ENCODE measurements around the gene EML5. TPM values are rescaled to one million over a fixed set of nuclear protein-coding genes. Genes with fewer than 3 reads are reported as not detected.
"Not testable (repeated sequence)": the region's sequence is repeated elsewhere in the genome, so short reads cannot be mapped to it uniquely, and the experiment has no call there.

EML5 gene
- total and polyA plus RNA-seq, 2 of the 13 experiments (the other 11 are each of a cell fraction or from before 2014, with no cell fraction given) = 0.11 TPM; not detected in 1

DNA sequence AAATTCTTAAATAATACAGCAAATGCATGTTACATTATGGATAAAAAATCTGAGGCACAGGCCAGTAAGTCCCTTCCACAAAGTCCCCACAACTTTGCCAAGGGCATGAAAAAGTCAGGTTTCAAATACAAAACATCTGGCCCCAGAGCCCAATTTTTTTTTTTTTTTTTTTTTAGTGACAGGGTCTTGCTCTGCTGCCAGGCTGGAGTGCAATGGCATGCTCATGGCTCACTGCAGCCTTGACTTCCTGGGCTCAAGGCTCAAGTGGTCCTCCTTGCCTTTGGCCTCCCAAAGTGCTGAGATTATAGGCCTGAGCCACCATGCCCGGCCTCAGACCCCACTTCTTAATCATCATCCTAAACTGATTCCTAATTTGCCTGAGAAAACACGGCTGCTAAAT is 28.6 kb upstream of the EML5 start:
- ChIA-PET CTCF (ENCODE audit: low intra/inter-chr PET ratio, low total read pairs) (no interaction called here), POLR2A (no interaction called here)
- BruUV-seq (replicated peaks) = no TSS peak
- H3K27ac ChIP-seq (ENCODE audit: extremely low read length, insufficient read depth, low read length) = no peak overlapping the region
- ATAC-seq (no peak), DNase-seq (ENCODE audit: low spot score) (no peak), FAIRE-seq (no peak)
- no peak overlapping the region for H2AFZ ChIP-seq (ENCODE audit: low read length)
- 6% methylated on average over 2 of the region's 2 CpGs for WGBS (ENCODE audit: low lambda C conversion rate)
- H3K27me3 ChIP-seq (ENCODE audit: control insufficient read depth in 1 of 2, insufficient read depth in 2 of 2, low read length in 2 of 2) = peaks cover 0 to 6% of the 10 kb centered on the region in 2 experiments; a peak in 2 of 5 replicates
- in situ Hi-C loops (cut with HindIII; ENCODE audit: extremely low pct_ligation_motif_present, low pct_unique_long_range_greater_than_20kb) = no loop called here
- no peaks in the 10 kb centered on the region for H3K9me3 ChIP-seq (ENCODE audit: low read length)
- H4K20me1 ChIP-seq (ENCODE audit: insufficient read depth, low read length) = no peaks in the 10 kb centered on the region
- H3K4me3 ChIP-seq (replicated peaks in 1 of 3; ENCODE audit: insufficient read depth in 1 of 3, low read depth in 2 of 3, low read length in 3 of 3) = no peak overlapping the region
- no peak for TF ChIP-seq FOXC1 (CRISPR knock-in tag; IDR thresholded peaks at IDR 0.05; ENCODE audit: borderline replicate concordance)
- no peaks in the 10 kb centered on the region for H3K36me3 ChIP-seq (replicated peaks in 1 of 2; ENCODE audit: control insufficient read depth in 1 of 2, insufficient read depth in 2 of 2, low read length in 2 of 2)
- peaks cover 14% of the 10 kb centered on the region for H3K4me1 ChIP-seq (ENCODE audit: insufficient read depth, low read length)
- 0 out of 2 replicates have a peak overlapping the region, but pooled peaks have one; percentile 8 for H3K4me2 ChIP-seq (ENCODE audit: low read depth, low read length)
- H3K79me2 ChIP-seq (ENCODE audit: insufficient read depth, low read length) = peaks cover 8% of the 10 kb centered on the region
- no peak overlapping the region for H3K9ac ChIP-seq (ENCODE audit: insufficient read depth, low read depth, low read length)
- intact Hi-C loops (cut with micrococcal nuclease; ENCODE audit: unreplicated experiment) = loop anchor here (10.0 kb wide), 1 partner anchor 1947 kb away; no protein-coding TSS in a partner anchor

DNA sequence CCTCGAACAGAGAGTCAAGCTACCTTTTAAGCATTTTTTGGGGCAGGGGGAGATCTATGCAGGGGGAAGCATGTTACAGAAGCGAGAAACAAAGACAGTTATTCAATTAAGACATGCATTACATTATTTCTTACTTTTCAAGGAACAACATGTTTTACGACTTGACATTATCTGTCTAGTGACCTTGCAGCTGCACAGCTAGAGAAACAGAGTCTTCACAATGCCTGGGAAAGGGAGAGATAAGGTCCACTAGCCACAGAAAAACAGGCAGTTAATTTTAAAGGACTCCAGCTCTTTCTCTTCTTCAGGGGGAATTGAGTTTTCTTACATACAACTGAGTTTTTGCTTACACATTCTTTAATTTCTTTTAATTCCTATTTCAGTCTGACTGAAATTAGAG is 26.9 kb upstream of the EML5 start:
- ATAC-seq; H3K9me3 ChIP-seq (ENCODE audit: low read length); BruUV-seq (replicated peaks); H3K9ac ChIP-seq (ENCODE audit: insufficient read depth, low read depth, low read length); FAIRE-seq; H4K20me1 ChIP-seq (ENCODE audit: insufficient read depth, low read length); H3K27ac ChIP-seq (ENCODE audit: extremely low read length, insufficient read depth, low read length); in situ Hi-C loops (cut with HindIII; ENCODE audit: extremely low pct_ligation_motif_present, low pct_unique_long_range_greater_than_20kb); H3K27me3 ChIP-seq (ENCODE audit: control insufficient read depth in 1 of 2, insufficient read depth in 2 of 2, low read length in 2 of 2); H3K4me3 ChIP-seq (replicated peaks in 1 of 3; ENCODE audit: insufficient read depth in 1 of 3, low read depth in 2 of 3, low read length in 3 of 3); H3K36me3 ChIP-seq (replicated peaks in 1 of 2; ENCODE audit: control insufficient read depth in 1 of 2, insufficient read depth in 2 of 2, low read length in 2 of 2); CTCF ChIA-PET (ENCODE audit: low intra/inter-chr PET ratio, low total read pairs); POLR2A ChIA-PET; H3K79me2 ChIP-seq (ENCODE audit: insufficient read depth, low read length); H3K4me2 ChIP-seq (ENCODE audit: low read depth, low read length); DNase-seq (ENCODE audit: low spot score); H3K4me1 ChIP-seq (ENCODE audit: insufficient read depth, low read length); H2AFZ ChIP-seq (ENCODE audit: low read length): not testable (repeated sequence)
- intact Hi-C loops (cut with micrococcal nuclease; ENCODE audit: unreplicated experiment) = loop anchor here (10.0 kb wide), 1 partner anchor 1945 kb away; no protein-coding TSS in a partner anchor
- WGBS (ENCODE audit: low lambda C conversion rate) = 4% methylated on average over 3 of the region's 3 CpGs

DNA sequence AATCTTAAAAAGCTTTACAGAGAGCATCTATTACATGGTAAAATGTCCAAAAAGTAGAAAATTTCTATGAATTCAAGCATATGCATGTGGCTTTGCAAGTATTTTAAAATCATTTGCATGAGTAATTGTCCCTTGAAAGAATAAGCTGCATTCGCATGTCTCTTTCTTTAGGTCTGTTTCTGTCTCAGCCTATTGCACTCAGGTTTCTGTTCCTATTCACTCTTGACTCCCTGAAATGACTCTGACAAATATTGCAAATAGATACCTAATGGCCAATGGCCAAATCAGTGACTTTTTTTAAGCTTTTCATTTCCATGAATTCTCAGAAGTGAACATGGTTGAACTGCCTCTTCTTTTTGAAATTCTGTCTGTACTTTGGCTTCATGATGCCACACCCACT is 25.3 kb upstream of the EML5 start:
- 100% methylated on average over 1 of the region's 1 CpG for WGBS (ENCODE audit: low lambda C conversion rate)
- in situ Hi-C loops (cut with HindIII; ENCODE audit: extremely low pct_ligation_motif_present, low pct_unique_long_range_greater_than_20kb) = no loop called here
- TF ChIP-seq SALL2 (CRISPR knock-in tag; IDR thresholded peaks at IDR 0.05) = no peak
- no peak for TF ChIP-seq ZNF337 (CRISPR knock-in tag; IDR thresholded peaks at IDR 0.05; ENCODE audit: borderline replicate concordance, low read depth)
- TF ChIP-seq, protein P1, sequence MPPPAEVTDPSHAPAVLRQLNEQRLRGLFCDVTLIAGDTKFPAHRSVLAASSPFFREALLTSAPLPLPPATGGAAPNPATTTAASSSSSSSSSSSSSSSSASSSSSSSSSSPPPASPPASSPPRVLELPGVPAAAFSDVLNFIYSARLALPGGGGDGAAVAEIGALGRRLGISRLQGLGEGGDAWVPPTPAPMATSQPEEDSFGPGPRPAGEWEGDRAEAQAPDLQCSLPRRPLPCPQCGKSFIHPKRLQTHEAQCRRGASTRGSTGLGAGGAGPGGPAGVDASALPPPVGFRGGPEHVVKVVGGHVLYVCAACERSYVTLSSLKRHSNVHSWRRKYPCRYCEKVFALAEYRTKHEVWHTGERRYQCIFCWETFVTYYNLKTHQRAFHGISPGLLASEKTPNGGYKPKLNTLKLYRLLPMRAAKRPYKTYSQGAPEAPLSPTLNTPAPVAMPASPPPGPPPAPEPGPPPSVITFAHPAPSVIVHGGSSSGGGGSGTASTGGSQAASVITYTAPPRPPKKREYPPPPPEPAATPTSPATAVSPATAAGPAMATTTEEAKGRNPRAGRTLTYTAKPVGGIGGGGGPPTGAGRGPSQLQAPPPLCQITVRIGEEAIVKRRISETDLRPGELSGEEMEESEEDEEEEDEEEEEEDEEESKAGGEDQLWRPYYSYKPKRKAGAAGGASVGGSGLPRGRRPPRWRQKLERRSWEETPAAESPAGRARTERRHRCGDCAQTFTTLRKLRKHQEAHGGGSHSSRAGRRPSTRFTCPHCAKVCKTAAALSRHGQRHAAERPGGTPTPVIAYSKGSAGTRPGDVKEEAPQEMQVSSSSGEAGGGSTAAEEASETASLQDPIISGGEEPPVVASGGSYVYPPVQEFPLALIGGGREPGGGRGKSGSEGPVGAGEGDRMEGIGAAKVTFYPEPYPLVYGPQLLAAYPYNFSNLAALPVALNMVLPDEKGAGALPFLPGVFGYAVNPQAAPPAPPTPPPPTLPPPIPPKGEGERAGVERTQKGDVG (CRISPR knock-in tag; IDR thresholded peaks at IDR 0.05; ENCODE audit: borderline replicate concordance) = no peak
- TF ChIP-seq, protein P2, sequence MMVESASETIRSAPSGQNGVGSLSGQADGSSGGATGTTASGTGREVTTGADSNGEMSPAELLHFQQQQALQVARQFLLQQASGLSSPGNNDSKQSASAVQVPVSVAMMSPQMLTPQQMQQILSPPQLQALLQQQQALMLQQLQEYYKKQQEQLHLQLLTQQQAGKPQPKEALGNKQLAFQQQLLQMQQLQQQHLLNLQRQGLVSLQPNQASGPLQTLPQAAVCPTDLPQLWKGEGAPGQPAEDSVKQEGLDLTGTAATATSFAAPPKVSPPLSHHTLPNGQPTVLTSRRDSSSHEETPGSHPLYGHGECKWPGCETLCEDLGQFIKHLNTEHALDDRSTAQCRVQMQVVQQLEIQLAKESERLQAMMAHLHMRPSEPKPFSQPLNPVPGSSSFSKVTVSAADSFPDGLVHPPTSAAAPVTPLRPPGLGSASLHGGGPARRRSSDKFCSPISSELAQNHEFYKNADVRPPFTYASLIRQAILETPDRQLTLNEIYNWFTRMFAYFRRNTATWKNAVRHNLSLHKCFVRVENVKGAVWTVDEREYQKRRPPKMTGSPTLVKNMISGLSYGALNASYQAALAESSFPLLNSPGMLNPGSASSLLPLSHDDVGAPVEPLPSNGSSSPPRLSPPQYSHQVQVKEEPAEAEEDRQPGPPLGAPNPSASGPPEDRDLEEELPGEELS (CRISPR knock-in tag; IDR thresholded peaks at IDR 0.05) = no peak
- no peak for TF ChIP-seq ISL2 (CRISPR knock-in tag; IDR thresholded peaks at IDR 0.05)

More for the DNA sequence above, 25.3 kb upstream of the EML5 start:
- H3K36me3 ChIP-seq (replicated peaks in 1 of 2; ENCODE audit: control insufficient read depth in 1 of 2, insufficient read depth in 2 of 2, low read length in 2 of 2) = no peaks in the 10 kb centered on the region
- no peak overlapping the region for H3K9ac ChIP-seq (ENCODE audit: insufficient read depth, low read depth, low read length)
- no peak overlapping the region for H3K4me3 ChIP-seq (replicated peaks in 1 of 3; ENCODE audit: insufficient read depth in 1 of 3, low read depth in 2 of 3, low read length in 3 of 3)
- intact Hi-C loops (cut with micrococcal nuclease; ENCODE audit: unreplicated experiment) = no loop called here
- H3K79me2 ChIP-seq (ENCODE audit: insufficient read depth, low read length) = no peaks in the 10 kb centered on the region
- no peak overlapping the region for H3K4me2 ChIP-seq (ENCODE audit: low read depth, low read length)
- ChIA-PET POLR2A (no interaction called here), CTCF (ENCODE audit: low intra/inter-chr PET ratio, low total read pairs) (no interaction called here)
- no peak for FAIRE-seq
- DNase-seq (ENCODE audit: low spot score) = no peak
- no peaks in the 10 kb centered on the region for H4K20me1 ChIP-seq (ENCODE audit: insufficient read depth, low read length)
- no peak overlapping the region for H3K27ac ChIP-seq (ENCODE audit: extremely low read length, insufficient read depth, low read length)
- H2AFZ ChIP-seq (ENCODE audit: low read length) = no peak overlapping the region
- peaks cover 0 to 6% of the 10 kb centered on the region in 2 experiments; a peak in 2 of 5 replicates for H3K27me3 ChIP-seq (ENCODE audit: control insufficient read depth in 1 of 2, insufficient read depth in 2 of 2, low read length in 2 of 2)
- ATAC-seq = no peak
- no peaks in the 10 kb centered on the region for H3K9me3 ChIP-seq (ENCODE audit: low read length)
- peaks cover 7% of the 10 kb centered on the region; the same call in 1 of the 2 replicates for H3K4me1 ChIP-seq (ENCODE audit: insufficient read depth, low read length)
- BruUV-seq (replicated peaks) = no TSS peak
